HepG2 (cell line): ENCODE data around the gene ZNF318. TPM values are rescaled to one million over a fixed set of nuclear protein-coding genes. Genes with fewer than 3 reads are reported as not detected.

Experiments used
- CBFB ChIP-seq: sonication (generic); formaldehyde crosslinking; IDR thresholded peaks from 2 replicates; pipeline ENCODE4 v1.4.0; 2020; ENCODE audit warnings: missing genetic modification reagents
- CENPBD1 ChIP-seq: sonication (generic); formaldehyde crosslinking; IDR thresholded peaks from 2 replicates; pipeline ENCODE4 v1.8.0; 2022; ENCODE audit warnings: missing genetic modification reagents, low read depth, mild to moderate bottlenecking, borderline replicate concordance
- ELF1 ChIP-seq: sonication (generic); formaldehyde crosslinking; IDR thresholded peaks from 2 replicates; pipeline ENCODE4 v1.4.0; 2020; ENCODE audit warnings: missing genetic modification reagents
- ESRRA ChIP-seq: sonication (generic); formaldehyde crosslinking; IDR thresholded peaks from 2 replicates; pipeline ENCODE4 v1.5.1; 2020; ENCODE audit warnings: mild to moderate bottlenecking, low read depth, missing genetic modification reagents
- GTF2F1 ChIP-seq: fragments of 150-350 bp; IDR thresholded peaks from 2 replicates; pipeline ENCODE4 v1.6.1; 2014; ENCODE audit warnings: low read length
- JARID2 ChIP-seq: sonication (generic); formaldehyde crosslinking; IDR thresholded peaks from 2 replicates; pipeline ENCODE4 v1.8.1; 2023; ENCODE audit warnings: missing genetic modification reagents, inconsistent platforms; ENCODE audit not compliant: insufficient replicate concordance
- JUNB ChIP-seq: sonication (generic); formaldehyde crosslinking; IDR thresholded peaks from 2 replicates; pipeline ENCODE4 v1.8.0; 2022; ENCODE audit warnings: missing genetic modification reagents, mild to moderate bottlenecking, borderline replicate concordance
- JUND ChIP-seq: sonication (generic); formaldehyde crosslinking; IDR thresholded peaks from 2 replicates; pipeline ENCODE4 v1.8.0; 2022; ENCODE audit warnings: mild to moderate bottlenecking, missing genetic modification reagents
- MIER2 ChIP-seq: IDR thresholded peaks from 2 replicates; pipeline ENCODE4 v1.6.1; 2016; ENCODE audit warnings: missing biosample characterization, missing genetic modification reagents
- MYNN ChIP-seq: sonication (generic); formaldehyde crosslinking; IDR thresholded peaks from 2 replicates; pipeline ENCODE4 v1.4.0; 2020; ENCODE audit warnings: mild to moderate bottlenecking, low read depth, missing genetic modification reagents
- PHF5A ChIP-seq: IDR thresholded peaks from one replicate; pipeline ENCODE4 v1.6.1; 2018; ENCODE audit warnings: low read depth, missing genetic modification reagents; ENCODE audit not compliant: unreplicated experiment
- RFXAP ChIP-seq: sonication (generic); formaldehyde crosslinking; IDR thresholded peaks from 2 replicates; pipeline ENCODE4 v1.4.0; 2020; ENCODE audit warnings: missing genetic modification reagents, borderline replicate concordance
- RXRB ChIP-seq: IDR thresholded peaks from 2 replicates; pipeline ENCODE4 v1.6.1; 2016; ENCODE audit warnings: borderline replicate concordance, missing genetic modification reagents, missing compliant biosample characterization
- ZNF432 ChIP-seq: sonication (generic); formaldehyde crosslinking; IDR thresholded peaks from 2 replicates; pipeline ENCODE4 v1.5.0; 2020; ENCODE audit warnings: missing genetic modification reagents, mild to moderate bottlenecking, borderline replicate concordance
- ZNF512B ChIP-seq: sonication (generic); formaldehyde crosslinking; IDR thresholded peaks from 2 replicates; pipeline ENCODE4 v1.5.1; 2020; ENCODE audit warnings: missing genetic modification reagents, mild to moderate bottlenecking, borderline replicate concordance
- polyA plus RNA-seq, 8 experiments: library from polyadenylated mRNA; depleted of rRNA in 3 of 8; stranded (reverse) in 7 of 8; unstranded in 1 of 8; fragments of >200 nt; fragmentation: Illumina TruSeq in 4 of 8; extraction: Trizol in 4 of 8; gene quantifications; 2 replicates each; pipeline versions ENCODE4 v1.2.1 to v1.2.3, GENCODE V29; 2011 to 2016; ENCODE audit warnings: low read depth in 4 of 8, missing spikeins in 1 of 8, mixed read lengths in 1 of 8; ENCODE audit not compliant: insufficient read depth in 1 of 8
- total RNA-seq, 5 experiments: library from RNA; depleted of rRNA; stranded (reverse); fragments of >200 nt; fragmentation: Illumina TruSeq; extraction: Trizol; gene quantifications; 2 replicates each; pipeline ENCODE4 v1.2.3, GENCODE V29; 2016; ENCODE audit warnings: low read depth in 1 of 5
- TF ChIP-seq, protein P1 (sequence below): sonication (generic); formaldehyde crosslinking; IDR thresholded peaks from 2 replicates; pipeline ENCODE4 v1.4.0; 2020; ENCODE audit warnings: mild to moderate bottlenecking, missing genetic modification reagents
- TF ChIP-seq, protein P2 (sequence below): sonication (generic); formaldehyde crosslinking; IDR thresholded peaks from 2 replicates; pipeline ENCODE4 v1.5.0; 2020; ENCODE audit warnings: mild to moderate bottlenecking, low read depth, missing genetic modification reagents, borderline replicate concordance
- TF ChIP-seq, protein P3 (sequence below): sonication (generic); formaldehyde crosslinking; IDR thresholded peaks from 2 replicates; pipeline ENCODE4 v1.5.0; 2020; ENCODE audit warnings: mild to moderate bottlenecking, missing genetic modification reagents, borderline replicate concordance

Gene ZNF318
- total and polyA plus RNA-seq, 2 of the 13 experiments (the other 11 are each of a cell fraction or from before 2014, with no cell fraction given), result 13.0 to 14.5 TPM

DNA sequence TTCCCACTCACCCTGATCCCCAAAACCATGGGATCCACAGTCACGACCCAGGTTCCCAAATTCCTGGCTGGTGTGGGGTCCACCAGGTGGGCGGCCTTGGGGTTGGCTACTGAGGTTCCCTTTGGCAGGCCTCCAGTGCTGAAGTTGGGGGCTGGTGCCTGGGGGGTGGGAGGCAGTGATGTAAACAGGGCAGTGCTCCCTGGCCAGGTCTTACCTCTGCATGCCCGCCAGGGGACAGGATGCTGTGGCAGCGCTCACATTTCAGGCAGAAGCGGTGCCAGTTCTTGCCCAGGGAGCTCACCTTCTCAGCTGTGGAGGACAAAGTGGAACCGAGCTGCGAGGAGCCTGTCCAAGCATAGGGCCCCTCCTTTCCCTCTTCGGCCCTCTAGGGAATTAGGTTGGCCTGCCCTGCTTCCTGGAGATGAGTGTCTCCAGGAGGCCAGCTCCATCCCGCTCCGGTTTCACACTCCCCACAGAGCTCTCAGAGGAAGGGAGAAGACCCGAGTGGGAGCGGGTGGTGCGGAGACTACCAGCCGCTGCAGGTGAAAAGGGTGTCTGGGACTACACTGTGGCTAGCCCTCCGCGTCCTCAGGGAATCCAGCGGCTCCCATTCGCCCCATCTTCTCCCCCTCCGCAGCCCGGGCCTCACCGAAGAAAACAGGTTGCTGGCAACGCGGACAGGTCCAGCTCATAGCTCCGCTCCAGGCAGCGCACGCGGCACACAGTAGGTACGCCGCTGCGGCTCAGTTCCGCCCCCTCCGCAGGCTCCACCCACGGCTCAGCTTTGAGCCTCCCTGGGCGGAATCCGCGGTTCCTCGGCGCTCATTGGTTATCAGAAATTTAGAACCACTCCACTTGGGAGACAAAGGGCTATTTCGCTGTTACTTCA lies 61.1 kb downstream of the ZNF318 start, which contains the start of gene CRIP3 (continued):
- no peak for TF ChIP-seq ZNF512B (CRISPR knock-in tag)
- TF ChIP-seq JUND, result no peak
- TF ChIP-seq ELF1 (CRISPR knock-in tag), result peak; percentile 62
- no peak for TF ChIP-seq RFXAP
- no peak for TF ChIP-seq PHF5A (CRISPR knock-in tag)
- TF ChIP-seq CENPBD1, result no peak
- TF ChIP-seq, protein P1, sequence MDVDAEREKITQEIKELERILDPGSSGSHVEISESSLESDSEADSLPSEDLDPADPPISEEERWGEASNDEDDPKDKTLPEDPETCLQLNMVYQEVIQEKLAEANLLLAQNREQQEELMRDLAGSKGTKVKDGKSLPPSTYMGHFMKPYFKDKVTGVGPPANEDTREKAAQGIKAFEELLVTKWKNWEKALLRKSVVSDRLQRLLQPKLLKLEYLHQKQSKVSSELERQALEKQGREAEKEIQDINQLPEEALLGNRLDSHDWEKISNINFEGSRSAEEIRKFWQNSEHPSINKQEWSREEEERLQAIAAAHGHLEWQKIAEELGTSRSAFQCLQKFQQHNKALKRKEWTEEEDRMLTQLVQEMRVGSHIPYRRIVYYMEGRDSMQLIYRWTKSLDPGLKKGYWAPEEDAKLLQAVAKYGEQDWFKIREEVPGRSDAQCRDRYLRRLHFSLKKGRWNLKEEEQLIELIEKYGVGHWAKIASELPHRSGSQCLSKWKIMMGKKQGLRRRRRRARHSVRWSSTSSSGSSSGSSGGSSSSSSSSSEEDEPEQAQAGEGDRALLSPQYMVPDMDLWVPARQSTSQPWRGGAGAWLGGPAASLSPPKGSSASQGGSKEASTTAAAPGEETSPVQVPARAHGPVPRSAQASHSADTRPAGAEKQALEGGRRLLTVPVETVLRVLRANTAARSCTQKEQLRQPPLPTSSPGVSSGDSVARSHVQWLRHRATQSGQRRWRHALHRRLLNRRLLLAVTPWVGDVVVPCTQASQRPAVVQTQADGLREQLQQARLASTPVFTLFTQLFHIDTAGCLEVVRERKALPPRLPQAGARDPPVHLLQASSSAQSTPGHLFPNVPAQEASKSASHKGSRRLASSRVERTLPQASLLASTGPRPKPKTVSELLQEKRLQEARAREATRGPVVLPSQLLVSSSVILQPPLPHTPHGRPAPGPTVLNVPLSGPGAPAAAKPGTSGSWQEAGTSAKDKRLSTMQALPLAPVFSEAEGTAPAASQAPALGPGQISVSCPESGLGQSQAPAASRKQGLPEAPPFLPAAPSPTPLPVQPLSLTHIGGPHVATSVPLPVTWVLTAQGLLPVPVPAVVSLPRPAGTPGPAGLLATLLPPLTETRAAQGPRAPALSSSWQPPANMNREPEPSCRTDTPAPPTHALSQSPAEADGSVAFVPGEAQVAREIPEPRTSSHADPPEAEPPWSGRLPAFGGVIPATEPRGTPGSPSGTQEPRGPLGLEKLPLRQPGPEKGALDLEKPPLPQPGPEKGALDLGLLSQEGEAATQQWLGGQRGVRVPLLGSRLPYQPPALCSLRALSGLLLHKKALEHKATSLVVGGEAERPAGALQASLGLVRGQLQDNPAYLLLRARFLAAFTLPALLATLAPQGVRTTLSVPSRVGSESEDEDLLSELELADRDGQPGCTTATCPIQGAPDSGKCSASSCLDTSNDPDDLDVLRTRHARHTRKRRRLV, result 0 out of 2 replicates have a peak, but pooled peaks have one; percentile 53
- TF ChIP-seq CBFB, result no peak
- TF ChIP-seq JUNB, result no peak
- TF ChIP-seq JARID2, result no peak
- no peak for TF ChIP-seq RXRB (CRISPR knock-in tag)
- no peak for TF ChIP-seq GTF2F1
- TF ChIP-seq ZNF432 (CRISPR knock-in tag), result peak; percentile 13; the same call in 1 of the 2 replicates
- no peak for TF ChIP-seq MIER2 (CRISPR knock-in tag)
- TF ChIP-seq, protein P2, sequence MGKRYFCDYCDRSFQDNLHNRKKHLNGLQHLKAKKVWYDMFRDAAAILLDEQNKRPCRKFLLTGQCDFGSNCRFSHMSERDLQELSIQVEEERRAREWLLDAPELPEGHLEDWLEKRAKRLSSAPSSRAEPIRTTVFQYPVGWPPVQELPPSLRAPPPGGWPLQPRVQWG (CRISPR knock-in tag), result no peak
- TF ChIP-seq, protein P3, sequence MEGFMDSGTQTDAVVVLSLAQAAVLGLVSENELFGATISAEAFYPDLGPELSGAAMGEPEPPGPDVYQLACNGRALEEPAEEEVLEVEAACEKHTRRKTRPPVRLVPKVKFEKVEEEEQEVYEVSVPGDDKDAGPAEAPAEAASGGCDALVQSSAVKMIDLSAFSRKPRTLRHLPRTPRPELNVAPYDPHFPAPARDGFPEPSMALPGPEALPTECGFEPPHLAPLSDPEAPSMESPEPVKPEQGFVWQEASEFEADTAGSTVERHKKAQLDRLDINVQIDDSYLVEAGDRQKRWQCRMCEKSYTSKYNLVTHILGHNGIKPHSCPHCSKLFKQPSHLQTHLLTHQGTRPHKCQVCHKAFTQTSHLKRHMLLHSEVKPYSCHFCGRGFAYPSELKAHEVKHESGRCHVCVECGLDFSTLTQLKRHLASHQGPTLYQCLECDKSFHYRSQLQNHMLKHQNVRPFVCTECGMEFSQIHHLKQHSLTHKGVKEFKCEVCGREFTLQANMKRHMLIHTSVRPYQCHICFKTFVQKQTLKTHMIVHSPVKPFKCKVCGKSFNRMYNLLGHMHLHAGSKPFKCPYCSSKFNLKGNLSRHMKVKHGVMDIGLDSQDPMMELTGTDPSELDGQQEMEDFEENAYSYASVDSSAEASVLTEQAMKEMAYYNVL (CRISPR knock-in tag), result no peak
- no peak for TF ChIP-seq ESRRA (CRISPR knock-in tag)
- no peak for TF ChIP-seq MYNN (CRISPR knock-in tag)
